DND-41 (cell line): Measurements from ENCODE around the gene CR2.

Experiments
- ATAC-seq: fragments of 200-7000 bp; cut with Tn5 transposase; 3 replicates; pipeline ENCODE4 v1.9.1; 2021; ENCODE audit warnings: low read depth; ENCODE audit not compliant: insufficient read depth
- DNase-seq: peaks from one replicate; pipeline ENCODE4 v3.0.0-alpha.2; 2020
- H2AFZ ChIP-seq: 2 replicates; pipeline ENCODE4 v1.6.0; 2012; ENCODE audit warnings: low read depth, low read length
- H3K27ac ChIP-seq: 2 replicates; pipeline ENCODE4 v1.5.1; 2012; ENCODE audit warnings: low read length, inconsistent platforms
- H3K27me3 ChIP-seq: fragments of 200-600 bp; sonication (generic); 2 replicates; pipeline ENCODE4 v1.6.0; 2012; ENCODE audit warnings: low read length, mild to moderate bottlenecking, inconsistent platforms; ENCODE audit not compliant: insufficient read depth, poor library complexity
- H3K36me3 ChIP-seq: 2 replicates; pipeline ENCODE4 v1.5.1; 2012; ENCODE audit warnings: low read length, inconsistent platforms; ENCODE audit not compliant: insufficient read depth
- H3K4me1 ChIP-seq: 2 replicates; pipeline ENCODE4 v1.5.1; 2012; ENCODE audit warnings: mild to moderate bottlenecking, low read length; ENCODE audit not compliant: insufficient read depth
- H3K4me2 ChIP-seq: 2 replicates; pipeline ENCODE4 v1.6.0; 2012; ENCODE audit warnings: mild to moderate bottlenecking, moderate library complexity, low read length, inconsistent platforms; ENCODE audit not compliant: insufficient read depth
- H3K4me3 ChIP-seq, 2 experiments: fragments of 200-600 bp in 1 of 2; shearing (Covaris generic) in 1 of 2; 2 replicates each; pipeline ENCODE4 v1.5.1; 2012 to 2016; ENCODE audit warnings: inconsistent platforms in 2 of 2, low read length in 2 of 2, mild to moderate bottlenecking in 2 of 2, low read depth in 1 of 2, moderate library complexity in 1 of 2
- H3K79me2 ChIP-seq: 2 replicates; pipeline ENCODE4 v1.6.0; 2012; ENCODE audit warnings: low read length, inconsistent platforms; ENCODE audit not compliant: insufficient read depth
- H3K9ac ChIP-seq: 2 replicates; pipeline ENCODE4 v1.6.0; 2012; ENCODE audit warnings: low read depth, mild to moderate bottlenecking, inconsistent platforms, low read length, moderate library complexity
- H3K9me3 ChIP-seq: 2 replicates; pipeline ENCODE4 v1.5.1; 2012; ENCODE audit warnings: low read length, moderate library complexity, mild to moderate bottlenecking, inconsistent platforms; ENCODE audit not compliant: insufficient read depth, severe bottlenecking
- H4K20me1 ChIP-seq: 2 replicates; pipeline ENCODE4 v1.6.0; 2012; ENCODE audit warnings: low read length; ENCODE audit not compliant: insufficient read depth
- EZH2 ChIP-seq: IDR thresholded peaks from 3 replicates; pipeline ENCODE4 v1.6.1; 2012; ENCODE audit warnings: borderline replicate concordance, low read depth, mild to moderate bottlenecking, moderate library complexity, low read length, inconsistent platforms; ENCODE audit not compliant: severe bottlenecking
- TF ChIP-seq, protein P1 (sequence below): IDR thresholded peaks from 2 replicates; pipeline ENCODE4 v1.5.1; 2012; ENCODE audit warnings: borderline replicate concordance, low read length, moderate library complexity, mild to moderate bottlenecking; ENCODE audit not compliant: poor library complexity, severe bottlenecking; ENCODE audit errors: extremely low read depth

The CR2 gene

DNA sequence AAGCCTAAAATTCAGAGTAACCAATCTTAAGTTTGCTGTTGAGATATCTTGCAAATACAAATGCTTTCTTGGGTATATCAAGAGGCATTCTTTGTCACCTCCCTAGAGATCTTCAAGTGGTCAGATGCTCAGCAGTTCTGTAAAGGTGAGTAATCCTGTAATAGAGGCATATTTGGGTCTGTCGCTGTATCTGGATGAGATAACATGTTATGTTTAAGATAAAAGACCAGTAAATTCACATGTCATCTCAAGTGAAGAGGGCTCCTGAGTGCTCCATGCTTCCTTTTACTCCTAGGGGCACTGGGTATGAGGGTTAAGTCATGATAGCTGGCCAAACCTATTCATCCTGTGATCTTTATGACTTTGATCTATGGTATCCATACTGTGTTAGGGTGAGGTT lies 7.5 kb downstream of the CR2 start:
- H3K36me3 ChIP-seq, result no peaks in the 10 kb centered on the region
- no peaks in the 10 kb centered on the region for H3K9me3 ChIP-seq
- no peaks in the 10 kb centered on the region for H3K27me3 ChIP-seq
- no peak overlapping the region for H3K4me2 ChIP-seq
- H3K27ac ChIP-seq, result peak overlapping the region; percentile 36; the same call in 1 of the 2 replicates
- H3K79me2 ChIP-seq, result no peaks in the 10 kb centered on the region
- H2AFZ ChIP-seq, result no peak overlapping the region
- TF ChIP-seq, protein P1, sequence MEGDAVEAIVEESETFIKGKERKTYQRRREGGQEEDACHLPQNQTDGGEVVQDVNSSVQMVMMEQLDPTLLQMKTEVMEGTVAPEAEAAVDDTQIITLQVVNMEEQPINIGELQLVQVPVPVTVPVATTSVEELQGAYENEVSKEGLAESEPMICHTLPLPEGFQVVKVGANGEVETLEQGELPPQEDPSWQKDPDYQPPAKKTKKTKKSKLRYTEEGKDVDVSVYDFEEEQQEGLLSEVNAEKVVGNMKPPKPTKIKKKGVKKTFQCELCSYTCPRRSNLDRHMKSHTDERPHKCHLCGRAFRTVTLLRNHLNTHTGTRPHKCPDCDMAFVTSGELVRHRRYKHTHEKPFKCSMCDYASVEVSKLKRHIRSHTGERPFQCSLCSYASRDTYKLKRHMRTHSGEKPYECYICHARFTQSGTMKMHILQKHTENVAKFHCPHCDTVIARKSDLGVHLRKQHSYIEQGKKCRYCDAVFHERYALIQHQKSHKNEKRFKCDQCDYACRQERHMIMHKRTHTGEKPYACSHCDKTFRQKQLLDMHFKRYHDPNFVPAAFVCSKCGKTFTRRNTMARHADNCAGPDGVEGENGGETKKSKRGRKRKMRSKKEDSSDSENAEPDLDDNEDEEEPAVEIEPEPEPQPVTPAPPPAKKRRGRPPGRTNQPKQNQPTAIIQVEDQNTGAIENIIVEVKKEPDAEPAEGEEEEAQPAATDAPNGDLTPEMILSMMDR, result no peak
- no peak for TF ChIP-seq EZH2
- H4K20me1 ChIP-seq, result no peaks in the 10 kb centered on the region
- H3K9ac ChIP-seq, result no peak overlapping the region
- DNase-seq (no peak), ATAC-seq (no peak)
- no peak overlapping the region for H3K4me3 ChIP-seq
- H3K4me1 ChIP-seq, result peaks cover 72% of the 10 kb centered on the region

DNA sequence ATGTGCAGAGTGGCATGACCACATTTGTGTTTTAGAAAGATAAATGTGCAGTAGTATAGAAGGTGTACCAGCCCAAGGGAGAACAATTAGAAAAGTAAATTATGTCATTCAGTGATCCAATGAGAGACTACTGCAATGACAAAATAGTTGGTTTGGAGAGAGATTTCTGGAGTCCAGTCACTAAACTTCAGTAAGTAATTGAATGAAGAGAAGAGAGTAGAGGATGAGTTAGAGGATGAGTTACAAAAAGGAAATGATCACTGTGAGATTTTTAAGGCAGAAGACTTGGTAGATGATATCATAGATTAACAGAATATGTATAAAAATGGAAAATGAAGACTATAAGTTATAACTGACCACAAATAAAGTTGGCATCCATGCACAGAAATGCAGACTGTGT lies 8.4 kb downstream of the CR2 start:
- TF ChIP-seq EZH2, result no peak
- TF ChIP-seq, protein P1, result no peak
- Histone ChIP-seq H3K27ac (peak overlapping the region; percentile 19; the same call in 1 of the 2 replicates), H3K27me3 (no peaks in the 10 kb centered on the region), H3K9ac (no peak overlapping the region), H3K4me2 (no peak overlapping the region), H3K36me3 (no peaks in the 10 kb centered on the region), H3K4me1 (peaks cover 63% of the 10 kb centered on the region), H3K9me3 (no peaks in the 10 kb centered on the region), H3K4me3 (no peak overlapping the region), H2AFZ (no peak overlapping the region), H4K20me1 (no peaks in the 10 kb centered on the region), H3K79me2 (no peaks in the 10 kb centered on the region)
- ATAC-seq (no peak), DNase-seq (no peak)

DNA sequence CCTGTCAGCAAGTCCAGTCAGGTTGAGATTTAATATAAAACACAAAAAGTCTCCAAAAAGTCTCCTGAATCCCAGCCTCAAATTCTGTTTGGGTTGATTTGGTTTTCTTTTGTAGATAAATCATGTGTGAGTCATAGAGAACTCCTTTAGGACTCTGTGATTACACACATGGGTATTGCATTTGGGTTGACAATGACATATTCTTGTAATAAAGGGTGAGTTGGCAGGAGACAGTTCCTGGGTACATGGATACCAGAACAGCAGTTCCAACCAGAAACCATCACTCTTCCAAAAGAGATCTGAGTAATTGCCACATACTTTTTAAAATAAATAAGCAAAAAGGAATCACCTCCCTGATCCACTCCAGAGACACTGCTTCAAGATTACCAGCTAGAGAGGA lies 8.9 kb downstream of the CR2 start:
- no peak for ATAC-seq
- Histone ChIP-seq H3K27me3 (no peaks in the 10 kb centered on the region), H4K20me1 (no peaks in the 10 kb centered on the region), H3K9me3 (no peaks in the 10 kb centered on the region), H3K4me3 (no peak overlapping the region), H3K4me1 (peaks cover 58% of the 10 kb centered on the region), H3K36me3 (no peaks in the 10 kb centered on the region), H2AFZ (no peak overlapping the region), H3K79me2 (no peaks in the 10 kb centered on the region), H3K9ac (no peak overlapping the region), H3K27ac (peak overlapping the region; percentile 19; the same call in 1 of the 2 replicates), H3K4me2 (no peak overlapping the region)
- TF ChIP-seq, protein P1, result no peak
- TF ChIP-seq EZH2, result no peak
- DNase-seq, result no peak

DNA sequence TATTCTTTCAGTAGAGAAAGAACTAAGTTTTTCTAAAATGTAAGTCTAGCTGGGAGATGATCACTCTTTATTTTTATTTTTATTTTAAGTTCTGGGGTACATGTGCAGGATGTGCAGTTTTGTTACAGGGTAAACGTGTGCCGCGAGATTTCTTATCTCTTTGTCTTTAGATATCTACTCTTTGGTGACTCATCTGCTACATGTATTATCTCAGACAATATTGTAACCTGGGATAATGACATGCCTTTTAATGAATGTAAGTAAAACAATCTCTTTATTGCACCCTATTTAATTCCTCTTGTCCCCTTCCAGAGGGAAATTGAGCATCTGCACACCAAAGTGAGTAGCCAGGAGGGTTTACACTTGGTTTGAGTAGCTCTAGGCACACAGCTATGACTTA lies 9.4 kb downstream of the CR2 start:
- 0 out of 2 replicates have a peak overlapping the region, but pooled peaks have one; percentile 20 for H3K27ac ChIP-seq
- TF ChIP-seq EZH2, result no peak
- TF ChIP-seq, protein P1, result no peak

More for the DNA sequence above, 9.4 kb downstream of the CR2 start:
- H3K36me3 ChIP-seq, result no peaks in the 10 kb centered on the region
- no peak overlapping the region for H3K4me2 ChIP-seq
- no peak for ATAC-seq
- no peak overlapping the region for H3K4me3 ChIP-seq
- no peak overlapping the region for H3K9ac ChIP-seq
- H3K9me3 ChIP-seq, result no peaks in the 10 kb centered on the region
- no peaks in the 10 kb centered on the region for H4K20me1 ChIP-seq
- no peaks in the 10 kb centered on the region for H3K27me3 ChIP-seq
- no peak for DNase-seq
- H2AFZ ChIP-seq, result no peak overlapping the region
- H3K79me2 ChIP-seq, result no peaks in the 10 kb centered on the region
- peaks cover 53% of the 10 kb centered on the region for H3K4me1 ChIP-seq
